Duodenal mucosa (tissue), 2 donors: ENCODE measurements around the gene KCNJ8.
"Not testable (repeated sequence)": the region's sequence is repeated elsewhere in the genome, so short reads cannot be mapped to it uniquely, and the experiment has no call there.

ENCODE experiments used
- H3K27ac ChIP-seq: one replicate; pipeline ENCODE4 v1.7.0; 2013; ENCODE audit warnings: low read depth, low read length
- H3K27me3 ChIP-seq, 2 donors: one replicate each; pipeline ENCODE4 v1.7.0; 2013; ENCODE audit warnings: low read length in 2 of 2, control low read depth in 1 of 2; ENCODE audit not compliant: insufficient read depth in 2 of 2, control insufficient read depth in 1 of 2
- H3K36me3 ChIP-seq, 2 donors: one replicate each; pipeline ENCODE4 v1.7.0; 2013; ENCODE audit warnings: low read length in 2 of 2, control low read depth in 1 of 2; ENCODE audit not compliant: insufficient read depth in 2 of 2, control insufficient read depth in 1 of 2
- H3K4me1 ChIP-seq, 2 donors: one replicate each; pipeline ENCODE4 v1.7.0; 2013; ENCODE audit warnings: low read length in 2 of 2, control low read depth in 1 of 2; ENCODE audit not compliant: insufficient read depth in 2 of 2, control insufficient read depth in 1 of 2
- H3K4me3 ChIP-seq, 2 donors: one replicate each; pipeline ENCODE4 v1.7.0; 2013; ENCODE audit warnings: low read length in 2 of 2, low read depth in 1 of 2
- H3K9ac ChIP-seq, 2 donors: one replicate each; pipeline ENCODE4 v1.7.0; 2013; ENCODE audit warnings: low read length in 2 of 2, low read depth in 1 of 2
- H3K9me3 ChIP-seq, 2 donors: one replicate each; pipeline ENCODE4 v1.7.0; 2013; ENCODE audit warnings: low read length in 2 of 2, control low read depth in 1 of 2; ENCODE audit not compliant: control insufficient read depth in 1 of 2

Gene KCNJ8

DNA sequence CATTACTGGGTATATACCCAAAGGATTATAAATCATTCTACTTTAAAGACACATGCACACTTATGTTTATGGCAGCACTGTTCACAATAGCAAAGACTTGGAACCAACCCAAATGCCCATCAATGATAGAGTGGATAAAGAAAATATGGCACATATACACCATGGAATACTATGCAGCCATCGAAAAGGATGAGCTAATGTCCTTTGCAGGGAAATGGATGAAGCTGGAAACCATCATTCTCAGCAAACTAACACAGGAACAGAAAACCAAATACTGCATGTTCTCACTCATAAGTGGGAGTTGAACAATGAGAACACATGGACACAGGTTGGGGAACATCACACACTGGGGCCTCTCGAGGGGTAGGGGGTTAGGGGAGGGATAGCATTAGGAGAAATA is 37.8 kb upstream of the KCNJ8 start:
- H3K9me3 ChIP-seq, H3K36me3 ChIP-seq, H3K9ac ChIP-seq, H3K4me1 ChIP-seq, H3K4me3 ChIP-seq, H3K27ac ChIP-seq, H3K27me3 ChIP-seq: not testable (repeated sequence)

DNA sequence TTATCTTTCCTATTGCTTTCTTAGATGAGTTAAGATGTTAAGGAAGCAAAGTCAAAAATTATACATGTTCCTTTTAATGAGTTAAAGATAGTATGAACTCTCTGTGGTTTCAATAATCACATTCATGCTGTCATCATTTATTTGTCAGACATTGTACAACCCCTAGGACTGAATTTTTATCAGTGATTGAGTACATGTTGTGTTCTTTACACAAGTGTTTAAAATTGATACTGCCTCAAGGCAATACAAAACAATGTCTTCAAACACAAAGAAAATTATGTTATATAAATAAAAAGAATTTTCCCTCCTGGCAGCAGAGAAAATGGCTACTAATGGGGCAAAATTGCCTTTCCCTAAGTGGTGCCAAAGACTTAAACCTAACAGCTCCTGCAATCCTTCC is 34.6 kb upstream of the KCNJ8 start:
- H3K27ac ChIP-seq: no peak overlapping the region
- no peaks in the 10 kb centered on the region for H3K9me3 ChIP-seq
- H3K9ac ChIP-seq: no peak overlapping the region
- H3K4me1 ChIP-seq: no peaks in the 10 kb centered on the region
- no peaks in the 10 kb centered on the region for H3K36me3 ChIP-seq
- H3K4me3 ChIP-seq: no peak overlapping the region
- no peaks in the 10 kb centered on the region for H3K27me3 ChIP-seq

DNA sequence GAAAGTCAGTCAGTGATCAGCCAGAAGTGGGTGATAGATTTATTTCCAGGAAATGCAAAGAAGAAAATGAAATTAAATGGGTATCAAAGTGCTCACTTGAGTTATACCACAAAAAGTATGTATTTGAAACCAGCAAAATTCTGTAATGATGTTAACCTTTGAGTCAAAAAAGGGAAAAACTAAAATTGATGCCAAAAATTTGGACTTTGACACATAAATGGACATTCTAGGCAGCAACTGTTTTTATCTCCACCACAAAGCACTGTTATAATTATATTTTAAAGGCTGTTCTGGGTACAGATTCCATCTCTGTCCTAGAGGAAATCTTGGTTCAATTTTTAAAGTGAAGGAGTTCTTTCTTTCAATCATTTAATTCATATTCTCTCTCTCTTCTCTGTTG is 31.7 kb upstream of the KCNJ8 start:
- H3K9ac ChIP-seq: no peak overlapping the region
- H3K9me3 ChIP-seq: no peaks in the 10 kb centered on the region
- no peaks in the 10 kb centered on the region for H3K36me3 ChIP-seq
- peaks cover 0 to 8% of the 10 kb centered on the region in 2 donors for H3K4me1 ChIP-seq
- H3K27ac ChIP-seq: no peak overlapping the region
- no peak overlapping the region for H3K4me3 ChIP-seq
- no peaks in the 10 kb centered on the region for H3K27me3 ChIP-seq

DNA sequence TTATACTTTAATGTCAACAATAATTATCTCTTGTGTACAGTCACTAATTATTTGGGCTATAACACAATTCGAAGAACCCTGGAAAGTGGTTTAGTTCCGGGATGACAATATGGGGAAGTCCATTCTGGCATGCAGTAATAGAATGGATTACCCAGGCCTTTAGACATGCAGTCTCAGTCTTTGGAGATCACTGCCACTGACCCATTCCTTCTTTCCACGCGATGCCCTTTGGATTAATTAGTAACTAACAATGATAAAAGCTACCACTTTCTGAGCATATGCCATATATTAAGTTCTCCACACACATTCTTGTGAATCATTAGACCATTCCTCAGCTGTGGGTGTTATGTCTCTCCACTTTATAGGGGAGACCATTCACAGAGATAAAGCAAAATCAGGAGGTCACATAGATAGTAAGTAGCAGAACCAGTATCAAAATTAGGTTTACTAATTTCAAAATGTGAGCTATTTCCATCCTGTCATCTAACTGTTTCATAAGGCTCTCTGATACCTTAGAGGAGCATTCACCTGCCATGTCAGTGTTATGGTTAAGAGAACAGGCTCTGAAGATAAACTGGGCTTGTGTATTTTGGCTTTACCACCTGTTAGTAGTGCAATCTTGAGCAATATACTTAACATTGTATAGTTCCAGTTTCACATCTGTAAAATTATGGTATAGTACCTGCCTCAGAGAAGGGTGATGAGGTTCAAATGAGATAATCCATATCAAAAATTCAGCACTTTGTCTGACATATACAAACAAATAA is 27.2 kb upstream of the KCNJ8 start:
- Histone ChIP-seq H3K36me3 (no peaks in the 10 kb centered on the region), H3K27me3 (no peaks in the 10 kb centered on the region), H3K9me3 (no peaks in the 10 kb centered on the region), H3K27ac (no peak overlapping the region), H3K4me1 (peaks cover 5 to 18% of the 10 kb centered on the region in 2 donors), H3K4me3 (no peak overlapping the region), H3K9ac (no peak overlapping the region)

DNA sequence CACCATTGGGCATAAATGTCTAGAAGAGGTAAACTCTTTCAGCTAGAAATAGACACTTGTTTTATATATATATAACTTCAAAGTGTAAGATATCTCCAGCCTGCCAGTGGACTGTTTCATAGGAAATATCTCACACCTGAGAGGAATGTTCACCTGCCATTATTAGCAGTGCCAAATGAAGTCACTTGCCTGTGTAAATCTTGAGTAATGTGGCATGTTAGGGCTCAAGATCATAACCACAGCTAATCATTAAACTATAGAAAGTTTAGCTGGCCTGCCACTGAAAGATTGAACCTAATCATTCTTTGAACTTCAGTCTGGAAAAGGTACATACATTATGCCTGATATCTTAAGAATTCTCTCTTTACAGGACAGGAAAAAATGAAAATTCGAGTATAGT is 25.5 kb upstream of the KCNJ8 start:
- no peaks in the 10 kb centered on the region for H3K9me3 ChIP-seq
- no peaks in the 10 kb centered on the region for H3K27me3 ChIP-seq
- H3K27ac ChIP-seq: no peak overlapping the region
- peaks cover 5 to 18% of the 10 kb centered on the region in 2 donors for H3K4me1 ChIP-seq
- no peak overlapping the region for H3K4me3 ChIP-seq
- H3K9ac ChIP-seq: no peak overlapping the region
- H3K36me3 ChIP-seq: no peaks in the 10 kb centered on the region

DNA sequence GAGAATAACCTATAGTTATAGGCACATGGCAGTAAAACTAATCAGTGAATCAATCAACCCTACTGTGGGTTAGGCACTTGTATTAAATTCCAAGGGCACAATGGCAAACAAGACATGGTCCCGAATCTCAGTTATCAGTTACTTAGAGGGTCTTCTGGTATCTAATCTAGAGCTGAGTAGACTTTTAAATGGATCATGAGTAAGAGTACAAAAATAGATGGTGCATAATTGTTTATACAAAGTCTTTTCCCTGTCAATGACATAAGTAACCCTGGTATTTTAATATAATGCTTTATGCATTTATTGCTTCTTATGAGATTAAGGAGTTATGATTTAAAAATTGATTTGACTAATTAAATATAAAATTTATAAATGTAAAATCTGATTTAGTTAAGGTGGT is 23.0 kb upstream of the KCNJ8 start:
- Histone ChIP-seq H3K9me3 (no peaks in the 10 kb centered on the region), H3K27ac (no peak overlapping the region), H3K36me3 (no peaks in the 10 kb centered on the region), H3K4me1 (peaks cover 5 to 18% of the 10 kb centered on the region in 2 donors), H3K9ac (no peak overlapping the region), H3K4me3 (no peak overlapping the region), H3K27me3 (no peaks in the 10 kb centered on the region)

DNA sequence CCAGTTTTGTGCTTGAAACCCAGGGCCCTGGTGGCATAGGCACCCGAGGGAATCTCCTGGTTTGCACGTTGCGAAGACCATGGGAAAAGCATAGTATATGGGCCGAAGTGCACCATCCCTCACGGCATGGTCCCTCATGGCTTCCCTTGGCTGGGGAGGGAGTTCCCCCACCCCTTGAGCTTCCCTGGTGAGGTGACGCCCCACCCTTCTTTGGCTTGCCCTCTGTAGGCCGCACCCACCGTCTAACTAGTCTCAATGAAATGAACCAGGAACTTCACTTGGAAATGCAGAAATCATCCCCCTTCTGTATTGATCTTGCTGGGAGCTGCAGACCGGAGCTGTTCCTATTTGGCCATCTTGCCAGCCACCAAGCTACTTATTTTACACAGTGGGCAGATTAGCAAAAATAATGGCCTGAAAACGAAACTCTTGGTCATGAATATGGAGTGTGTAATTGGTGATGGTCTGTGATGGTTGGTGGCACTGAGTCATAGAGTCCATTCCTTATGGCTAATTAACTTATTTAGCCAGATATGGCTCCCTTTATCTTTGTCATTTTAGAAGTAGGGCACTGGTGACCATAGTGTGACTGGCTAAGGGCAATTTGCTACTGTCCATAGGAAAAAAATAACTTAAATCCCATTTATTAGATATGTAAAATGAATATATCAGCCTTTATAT is 21.3 kb upstream of the KCNJ8 start:
- Histone ChIP-seq H3K27me3 (no peaks in the 10 kb centered on the region), H3K36me3 (no peaks in the 10 kb centered on the region), H3K9ac (no peak overlapping the region), H3K27ac (no peak overlapping the region), H3K4me1 (peaks cover 3 to 7% of the 10 kb centered on the region in 2 donors), H3K9me3 (no peaks in the 10 kb centered on the region), H3K4me3 (no peak overlapping the region)

DNA sequence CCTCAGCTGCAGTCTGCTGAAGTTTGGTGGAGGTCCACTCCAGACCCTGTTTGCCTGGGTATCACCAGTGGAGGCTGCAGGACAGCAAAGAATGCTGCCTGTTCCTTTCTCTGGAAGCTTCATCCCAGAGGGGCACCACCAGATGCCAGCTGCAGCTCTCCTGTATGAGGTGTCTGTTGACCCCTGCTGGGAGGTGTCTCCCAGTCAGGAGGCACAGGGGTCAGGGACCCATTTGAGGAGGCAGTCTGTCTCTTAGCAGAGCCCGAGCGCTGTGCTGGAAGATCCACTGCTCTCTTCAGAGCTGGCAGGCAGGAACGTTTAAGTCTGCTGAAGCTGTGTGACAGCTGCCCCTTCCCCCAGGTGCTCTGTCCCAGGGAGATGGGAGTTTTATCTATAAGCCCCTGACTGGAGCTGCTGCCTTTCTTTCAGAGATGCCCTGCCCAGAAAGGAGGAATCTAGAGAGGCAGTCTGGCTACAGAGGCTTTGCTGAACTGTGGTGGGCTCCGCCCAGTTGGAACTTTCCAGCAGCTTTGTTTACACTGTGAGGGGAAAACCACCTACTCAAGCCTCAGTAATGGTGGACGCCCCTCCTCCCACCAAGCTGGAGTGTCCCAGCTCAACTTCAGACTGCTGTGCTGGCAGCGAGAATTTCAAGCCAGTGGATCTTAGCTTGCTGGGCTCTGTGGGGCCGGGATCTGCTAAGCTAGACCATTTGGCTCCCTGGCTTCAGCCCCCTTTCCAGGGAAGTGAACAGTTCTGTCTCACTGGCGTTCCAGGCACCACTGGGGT is 20.5 kb upstream of the KCNJ8 start:
- H3K27ac ChIP-seq, H3K4me3 ChIP-seq, H3K27me3 ChIP-seq, H3K9ac ChIP-seq, H3K9me3 ChIP-seq, H3K36me3 ChIP-seq, H3K4me1 ChIP-seq: not testable (repeated sequence)

DNA sequence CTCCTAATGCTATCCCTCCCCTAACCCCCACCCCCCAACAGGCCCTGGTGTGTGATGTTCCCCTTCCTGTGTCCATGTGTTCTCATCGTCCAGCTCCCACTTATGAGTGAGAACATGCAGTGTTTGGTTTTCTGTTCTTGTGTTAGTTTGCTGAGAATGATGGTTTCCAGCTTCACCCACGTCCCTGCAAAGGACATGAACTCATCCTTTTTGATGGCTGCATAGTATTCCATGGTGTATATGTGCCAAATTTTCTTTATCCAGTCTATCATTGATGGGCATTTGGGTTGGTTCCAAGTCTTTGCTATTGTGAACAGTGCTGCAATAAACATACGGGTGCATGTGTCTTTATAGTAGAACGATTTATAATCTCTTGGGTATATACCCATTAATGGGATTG is 15.2 kb upstream of the KCNJ8 start:
- H3K4me3 ChIP-seq, H3K27me3 ChIP-seq, H3K9ac ChIP-seq, H3K36me3 ChIP-seq, H3K9me3 ChIP-seq, H3K4me1 ChIP-seq, H3K27ac ChIP-seq: not testable (repeated sequence)
